Measurements from ENCODE around the gene SCN1B. TPM values are rescaled to one million over a fixed set of nuclear protein-coding genes. Genes with fewer than 3 reads are reported as not detected.
"Not testable (repeated sequence)": the region's sequence is repeated elsewhere in the genome, so short reads cannot be mapped to it uniquely, and the experiment has no call there.

SCN1B gene
- total RNA-seq, 3 donors from 2014 or later (not counting 1 experiment from before 2014, with no cell fraction given) = 0.94 to 1.5 (median 1.1) TPM

DNA sequence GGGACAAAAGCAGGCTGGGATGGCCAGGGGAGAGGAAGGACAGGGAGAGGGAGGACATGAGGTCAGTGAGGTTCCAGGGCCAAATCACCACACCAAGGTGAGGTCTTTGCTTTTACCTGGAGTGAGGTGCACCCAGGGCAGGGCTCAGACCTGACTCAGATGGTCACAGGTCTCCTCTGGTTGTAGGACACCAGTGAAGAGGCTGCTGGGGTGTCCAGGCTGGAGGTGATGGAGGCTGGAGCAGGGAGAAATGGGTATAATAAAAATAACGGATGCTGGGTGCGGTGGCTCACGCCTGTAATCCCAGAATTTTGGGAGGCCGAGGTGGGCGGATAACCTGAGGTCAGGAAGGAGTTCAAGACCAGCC lies 23.3 kb upstream of the SCN1B start:
- H3K9me3 Mint-ChIP-seq = no peaks in the 10 kb centered on the region
- DNase-seq = no peak
- peaks cover 35 to 55% of the 10 kb centered on the region in 2 donors for H3K4me1 Mint-ChIP-seq
- no peaks in the 10 kb centered on the region for H3K9me3 ChIP-seq (ENCODE audit: control insufficient read depth, insufficient read depth, low read length)
- no peaks in the 10 kb centered on the region for H3K36me3 Mint-ChIP-seq
- TF ChIP-seq, protein P1, sequence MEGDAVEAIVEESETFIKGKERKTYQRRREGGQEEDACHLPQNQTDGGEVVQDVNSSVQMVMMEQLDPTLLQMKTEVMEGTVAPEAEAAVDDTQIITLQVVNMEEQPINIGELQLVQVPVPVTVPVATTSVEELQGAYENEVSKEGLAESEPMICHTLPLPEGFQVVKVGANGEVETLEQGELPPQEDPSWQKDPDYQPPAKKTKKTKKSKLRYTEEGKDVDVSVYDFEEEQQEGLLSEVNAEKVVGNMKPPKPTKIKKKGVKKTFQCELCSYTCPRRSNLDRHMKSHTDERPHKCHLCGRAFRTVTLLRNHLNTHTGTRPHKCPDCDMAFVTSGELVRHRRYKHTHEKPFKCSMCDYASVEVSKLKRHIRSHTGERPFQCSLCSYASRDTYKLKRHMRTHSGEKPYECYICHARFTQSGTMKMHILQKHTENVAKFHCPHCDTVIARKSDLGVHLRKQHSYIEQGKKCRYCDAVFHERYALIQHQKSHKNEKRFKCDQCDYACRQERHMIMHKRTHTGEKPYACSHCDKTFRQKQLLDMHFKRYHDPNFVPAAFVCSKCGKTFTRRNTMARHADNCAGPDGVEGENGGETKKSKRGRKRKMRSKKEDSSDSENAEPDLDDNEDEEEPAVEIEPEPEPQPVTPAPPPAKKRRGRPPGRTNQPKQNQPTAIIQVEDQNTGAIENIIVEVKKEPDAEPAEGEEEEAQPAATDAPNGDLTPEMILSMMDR (IDR thresholded peaks at IDR 0.05) = no peak
- no peaks in the 10 kb centered on the region for H3K27me3 Mint-ChIP-seq (ENCODE audit: low read depth in 2 of 2)
- no peak overlapping the region for H3K4me3 ChIP-seq (ENCODE audit: low read length)
- no peak for ATAC-seq
- intact Hi-C loops (cut with micrococcal nuclease) = no loop called here
- H3K27ac Mint-ChIP-seq = peak overlapping the region in 1 of 2 donors; percentile 73
- peaks cover 26% of the 10 kb centered on the region for H3K36me3 ChIP-seq (ENCODE audit: control insufficient read depth, insufficient read depth, low read length)
- WGBS (ENCODE audit: insufficient coverage) = over 99% methylated on average over 5 of the region's 5 CpGs
- H3K4me3 Mint-ChIP-seq = no peak overlapping the region
- no peaks in the 10 kb centered on the region for H3K27me3 ChIP-seq (ENCODE audit: control insufficient read depth, insufficient read depth, low read length)
- no peak overlapping the region for H3K27ac ChIP-seq (ENCODE audit: low read length)
- H3K4me1 ChIP-seq (ENCODE audit: control insufficient read depth, insufficient read depth, low read length) = peaks cover 53% of the 10 kb centered on the region

DNA sequence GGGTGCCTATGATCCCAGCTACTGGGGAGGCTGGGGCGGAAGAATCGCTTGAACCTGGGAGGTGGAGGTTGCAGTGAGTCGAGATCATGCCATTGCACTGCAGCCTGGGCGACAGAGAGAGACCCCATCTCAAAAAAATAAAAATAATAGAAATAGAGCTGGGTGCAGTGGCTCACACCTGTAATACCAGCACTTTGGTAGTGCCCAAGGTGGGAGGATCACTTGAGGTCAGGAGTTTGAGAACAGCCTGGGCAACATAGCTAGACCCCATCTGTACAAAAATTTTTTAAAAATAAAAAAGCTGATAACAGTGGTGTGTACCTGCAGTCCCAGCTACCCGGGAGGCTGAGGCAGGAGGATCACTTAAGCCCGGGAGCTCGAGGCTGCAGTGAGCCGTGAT lies 22.8 kb upstream of the SCN1B start:
- H3K4me1 Mint-ChIP-seq = peaks cover 35 to 55% of the 10 kb centered on the region in 2 donors
- Histone ChIP-seq H3K36me3 (ENCODE audit: control insufficient read depth, insufficient read depth, low read length) (peaks cover 26% of the 10 kb centered on the region), H3K4me1 (ENCODE audit: control insufficient read depth, insufficient read depth, low read length) (peaks cover 53% of the 10 kb centered on the region)
- 97% methylated on average over 8 of the region's 8 CpGs for WGBS (ENCODE audit: insufficient coverage)
- H3K27ac ChIP-seq (ENCODE audit: low read length); H3K9me3 Mint-ChIP-seq; ATAC-seq; H3K4me3 Mint-ChIP-seq; DNase-seq; H3K4me3 ChIP-seq (ENCODE audit: low read length); H3K36me3 Mint-ChIP-seq; H3K9me3 ChIP-seq (ENCODE audit: control insufficient read depth, insufficient read depth, low read length); intact Hi-C loops (cut with micrococcal nuclease); H3K27me3 Mint-ChIP-seq (ENCODE audit: low read depth in 2 of 2); H3K27me3 ChIP-seq (ENCODE audit: control insufficient read depth, insufficient read depth, low read length): not testable (repeated sequence)
- peak overlapping the region in 1 of 2 donors; percentile 73 for H3K27ac Mint-ChIP-seq

DNA sequence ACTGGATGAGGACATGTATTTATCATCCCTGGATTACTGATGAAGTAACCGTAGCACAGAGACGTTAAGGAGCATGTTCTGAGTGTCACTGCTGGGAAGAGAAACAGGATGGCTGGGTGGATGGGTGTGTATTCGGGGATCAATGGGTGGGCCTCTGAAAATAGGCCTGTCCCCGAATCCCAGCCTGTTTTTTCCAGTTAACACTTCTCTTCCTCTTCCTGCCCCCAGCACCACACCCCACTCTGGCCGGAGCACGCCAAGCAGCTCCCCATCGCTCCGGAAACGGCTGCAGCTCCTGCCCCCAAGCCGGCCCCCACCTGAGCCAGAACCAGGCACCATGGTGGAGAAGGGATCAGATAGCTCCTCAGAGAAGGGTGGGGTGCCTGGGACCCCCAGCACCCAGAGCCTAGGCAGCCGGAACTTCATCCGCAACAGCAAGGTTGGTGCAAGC lies 21.4 kb upstream of the SCN1B start:
- H3K27ac Mint-ChIP-seq = no peak overlapping the region
- H3K27ac ChIP-seq (ENCODE audit: low read length) = no peak overlapping the region
- DNase-seq = no peak
- intact Hi-C loops (cut with micrococcal nuclease) = no loop called here
- no peaks in the 10 kb centered on the region for H3K27me3 ChIP-seq (ENCODE audit: control insufficient read depth, insufficient read depth, low read length)
- no peaks in the 10 kb centered on the region for H3K27me3 Mint-ChIP-seq (ENCODE audit: low read depth in 2 of 2)
- H3K4me1 Mint-ChIP-seq = peaks cover 35 to 55% of the 10 kb centered on the region in 2 donors
- H3K4me3 ChIP-seq (ENCODE audit: low read length) = no peak overlapping the region
- WGBS (ENCODE audit: insufficient coverage) = 97% methylated on average over 12 of the region's 12 CpGs
- no peak overlapping the region for H3K4me3 Mint-ChIP-seq
- ATAC-seq = no peak
- peaks cover 24% of the 10 kb centered on the region for H3K36me3 ChIP-seq (ENCODE audit: control insufficient read depth, insufficient read depth, low read length)
- peaks cover 53% of the 10 kb centered on the region for H3K4me1 ChIP-seq (ENCODE audit: control insufficient read depth, insufficient read depth, low read length)
- no peaks in the 10 kb centered on the region for H3K9me3 Mint-ChIP-seq
- H3K36me3 Mint-ChIP-seq = no peaks in the 10 kb centered on the region
- H3K9me3 ChIP-seq (ENCODE audit: control insufficient read depth, insufficient read depth, low read length) = no peaks in the 10 kb centered on the region
- TF ChIP-seq, protein P1 (IDR thresholded peaks at IDR 0.05) = no peak

DNA sequence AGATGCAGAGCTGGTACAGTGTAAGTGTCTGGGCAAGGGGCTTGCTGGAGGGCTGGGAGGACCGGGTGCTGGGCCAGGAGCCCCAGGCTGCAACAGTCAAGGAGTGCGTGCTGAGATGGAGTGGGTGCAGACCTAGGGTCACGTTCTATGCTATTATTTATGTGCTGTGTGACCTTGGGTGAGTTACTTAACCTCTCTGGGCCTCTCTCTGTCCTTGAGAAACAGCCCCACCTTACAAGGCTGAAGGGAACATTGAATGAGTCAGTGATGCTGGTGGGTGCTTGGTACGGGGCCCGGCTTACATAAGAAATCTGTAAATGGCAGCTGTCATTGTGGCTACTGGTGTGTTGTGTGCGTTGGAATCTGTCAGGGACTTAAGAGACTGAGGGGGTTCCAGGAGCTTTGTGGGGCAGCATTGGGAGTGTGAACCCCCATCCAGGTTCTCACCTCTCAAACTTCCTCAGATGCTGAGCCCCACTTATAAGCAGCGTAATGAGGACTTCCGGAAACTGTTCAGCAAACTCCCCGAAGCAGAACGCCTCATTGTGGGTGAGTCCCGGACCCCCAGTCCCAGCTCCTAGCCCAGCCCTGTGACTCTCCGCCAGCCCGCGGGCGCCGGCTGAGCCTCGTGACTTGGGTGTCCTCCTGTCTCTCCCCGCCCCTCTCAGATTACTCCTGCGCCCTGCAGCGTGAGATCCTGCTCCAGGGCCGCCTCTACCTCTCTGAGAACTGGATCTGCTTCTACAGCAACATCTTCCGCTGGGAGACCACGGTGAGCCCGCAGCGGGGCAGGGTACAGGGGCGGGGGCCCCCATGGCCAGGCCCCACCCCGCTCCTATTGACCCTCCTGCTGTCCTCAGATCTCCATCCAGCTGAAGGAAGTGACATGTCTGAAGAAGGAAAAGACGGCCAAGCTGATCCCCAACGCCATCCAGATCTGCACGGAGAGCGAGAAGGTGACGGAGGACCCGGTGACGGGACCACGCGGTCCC lies 20.6 kb upstream of the SCN1B start:
- intact Hi-C loops (cut with micrococcal nuclease) = loop anchor here (5.0 kb wide), 1 partner anchor 203 kb away; no protein-coding TSS in a partner anchor
- Histone ChIP-seq H3K4me1 (ENCODE audit: control insufficient read depth, insufficient read depth, low read length) (peaks cover 53% of the 10 kb centered on the region), H3K27ac (ENCODE audit: low read length) (no peak overlapping the region), H3K9me3 (ENCODE audit: control insufficient read depth, insufficient read depth, low read length) (no peaks in the 10 kb centered on the region), H3K27me3 (ENCODE audit: control insufficient read depth, insufficient read depth, low read length) (no peaks in the 10 kb centered on the region), H3K36me3 (ENCODE audit: control insufficient read depth, insufficient read depth, low read length) (peaks cover 24% of the 10 kb centered on the region), H3K4me3 (ENCODE audit: low read length) (no peak overlapping the region)
- Mint-ChIP-seq H3K4me1 (peaks cover 43 to 57% of the 10 kb centered on the region in 2 donors), H3K27ac (peak overlapping the region in 1 of 2 donors; percentile 98), H3K4me3 (peak overlapping the region; percentile 35), H3K9me3 (no peaks in the 10 kb centered on the region), H3K27me3 (ENCODE audit: low read depth in 2 of 2) (no peaks in the 10 kb centered on the region), H3K36me3 (no peaks in the 10 kb centered on the region)
- no peak for DNase-seq
- no peak for ATAC-seq
- TF ChIP-seq, protein P1 (IDR thresholded peaks at IDR 0.05) = no peak
- 97% methylated on average over 36 of the region's 36 CpGs for WGBS (ENCODE audit: insufficient coverage)
